GM19463 (cell line): ENCODE data around the gene TMBIM4.

ENCODE experiments used
- ATAC-seq: cut with Tn5 transposase; IDR thresholded peaks from one replicate; pipeline ENCODE4 v1.9.1; 2021; ENCODE audit warnings: mild to moderate bottlenecking, moderate library complexity; ENCODE audit not compliant: unreplicated experiment

Gene TMBIM4

GRCh38 chr12:66142826-66143225 lies 27.0 kb downstream of the TMBIM4 start:
- ATAC-seq: no peak

GRCh38 chr12:66141299-66141698 lies 28.5 kb downstream of the TMBIM4 start:
- ATAC-seq: no peak

GRCh38 chr12:66140731-66141130 lies 29.1 kb downstream of the TMBIM4 start:
- no peak for ATAC-seq

GRCh38 chr12:66139328-66139727 lies 30.5 kb downstream of the TMBIM4 start:
- ATAC-seq: no peak

GRCh38 chr12:66137937-66138336 lies 31.9 kb downstream of the TMBIM4 start:
- no peak for ATAC-seq

- ATAC-seq: no peak
Observed at GRCh38 chr12:66132408-66132807, 37.4 kb downstream of the TMBIM4 start.

GRCh38 chr12:66131067-66131688 lies 38.6 kb downstream of the TMBIM4 start:
- ATAC-seq: no peak

- peak; percentile 99 for ATAC-seq
Observed at GRCh38 chr12:66130267-66131066, 39.3 kb downstream of the TMBIM4 start, which contains the start of gene LLPH. Gene LLPH, minus strand, starts transcription at chr12:66130750. Its CDS starts 1,644 bp downstream, at chr12:66129106.

- ATAC-seq: no peak
Observed at GRCh38 chr12:66129934-66130266, 39.9 kb downstream of the TMBIM4 start.

GRCh38 chr12:66127650-66128049 lies 42.1 kb downstream of the TMBIM4 start:
- no peak for ATAC-seq

GRCh38 chr12:66120477-66120876 lies 49.3 kb downstream of the TMBIM4 start:
- no peak for ATAC-seq

- ATAC-seq: no peak
Observed at GRCh38 chr12:66119870-66120241, 49.9 kb downstream of the TMBIM4 start.

- ATAC-seq: no peak
Observed at GRCh38 chr12:66119229-66119869, 50.4 kb downstream of the TMBIM4 start.

- ATAC-seq: no peak
Observed at GRCh38 chr12:66118240-66118891, 51.4 kb downstream of the TMBIM4 start.

GRCh38 chr12:66117242-66117641 lies 52.6 kb downstream of the TMBIM4 start:
- no peak for ATAC-seq

- no peak for ATAC-seq
Observed at GRCh38 chr12:66115071-66115600, 54.7 kb downstream of the TMBIM4 start.

GRCh38 chr12:66113471-66113870 lies 56.3 kb downstream of the TMBIM4 start:
- ATAC-seq: no peak

GRCh38 chr12:66111605-66112004 lies 58.2 kb downstream of the TMBIM4 start:
- no peak for ATAC-seq

- ATAC-seq: no peak
Observed at GRCh38 chr12:66109056-66109455, 60.7 kb downstream of the TMBIM4 start.

- ATAC-seq: no peak
Observed at GRCh38 chr12:66108386-66108785, 61.4 kb downstream of the TMBIM4 start.

- peak; percentile 90 for ATAC-seq
Observed at GRCh38 chr12:66107451-66107915, 62.3 kb downstream of the TMBIM4 start.
